ENCODE results near the gene PAK1IP1. TPM values are rescaled to one million over a fixed set of nuclear protein-coding genes. Genes with fewer than 3 reads are reported as not detected.
"Not testable (repeated sequence)": the region's sequence is repeated elsewhere in the genome, so short reads cannot be mapped to it uniquely, and the experiment has no call there.

The PAK1IP1 gene
- total and polyA plus RNA-seq, 2 donors (not counting 3 experiments of a cell fraction or from before 2014, with no cell fraction given), result 10.6 to 20.6 TPM

DNA sequence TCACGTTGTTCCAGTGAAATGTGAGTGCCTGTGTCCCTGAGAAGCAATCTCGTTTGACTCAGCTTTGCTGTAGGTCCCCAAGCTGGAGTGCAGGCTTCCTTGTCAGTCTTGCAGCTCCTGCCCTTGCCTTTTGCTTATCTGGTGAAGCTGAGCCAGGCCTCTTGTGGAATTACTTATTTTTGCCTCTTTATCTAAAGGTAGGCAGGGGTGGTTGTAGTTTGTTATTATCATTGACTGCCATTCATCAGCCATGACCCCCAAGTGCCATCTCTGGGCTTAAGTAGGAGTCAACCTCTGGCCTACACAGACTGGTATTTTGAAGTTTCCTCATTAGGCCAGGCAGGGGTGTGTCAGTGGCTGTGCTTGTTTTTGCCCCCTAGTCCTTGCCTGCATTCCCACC is 55.0 kb downstream of the PAK1IP1 start:
- FAIRE-seq (no peak), DNase-seq (ENCODE audit: low read depth, low spot score) (no peak)
- dilution Hi-C loops (cut with MboI; ENCODE audit: extremely low pct_ligation_motif_present, low sequenced_read_pairs) (no loop called here), intact Hi-C loops (cut with micrococcal nuclease) (no loop called here)
- no peak for TF ChIP-seq JUN (IDR thresholded peaks at IDR 0.05; ENCODE audit: borderline replicate concordance, insufficient read depth, insufficient read length, low read depth)
- Histone ChIP-seq H3K4me2 (ENCODE audit: insufficient read depth, low read length) (no peak overlapping the region), H3K9me1 (replicated peaks; ENCODE audit: control insufficient read depth, extremely low read depth, insufficient read depth, low read length) (no peaks in the 10 kb centered on the region), H4K20me1 (replicated peaks; ENCODE audit: control insufficient read depth, extremely low read depth, insufficient read depth, low read length) (no peaks in the 10 kb centered on the region), H3K27ac (ENCODE audit: insufficient read depth, low read depth, low read length) (no peak overlapping the region), H3K36me3 (ENCODE audit: control insufficient read depth in 2 of 2, extremely low read depth in 1 of 2, insufficient read depth in 2 of 2, low read length in 2 of 2) (no peaks in the 10 kb centered on the region), H2AFZ (ENCODE audit: low read depth, low read length) (no peak overlapping the region), H3K9ac (replicated peaks; ENCODE audit: extremely low read depth, insufficient read depth, low read length) (no peak overlapping the region), H3K9me3 (replicated peaks; ENCODE audit: control insufficient read depth, insufficient read depth, low read length) (no peaks in the 10 kb centered on the region), H3K79me2 (ENCODE audit: control insufficient read depth, insufficient read depth, low read length) (peaks cover 28% of the 10 kb centered on the region), H3K4me3 (replicated peaks in 1 of 3; ENCODE audit: insufficient read depth in 1 of 3, low read depth in 1 of 3, low read length in 3 of 3) (no peak overlapping the region), H3K27me3 (ENCODE audit: control insufficient read depth in 2 of 2, insufficient read depth in 2 of 2, low read length in 2 of 2) (no peaks in the 10 kb centered on the region), H3K4me1 (ENCODE audit: control insufficient read depth, extremely low read depth, insufficient read depth, low read length) (peaks cover 16% of the 10 kb centered on the region)
- ChIA-PET POLR2A (no interaction called here), CTCF (interaction anchor here (1.3 to 1.9 kb wide), 2 partner anchors 10 to 52 kb away, joined by 3 to 7 read pairs; no protein-coding TSS in a partner anchor)
- BruUV-seq (replicated peaks), result no TSS peak

DNA sequence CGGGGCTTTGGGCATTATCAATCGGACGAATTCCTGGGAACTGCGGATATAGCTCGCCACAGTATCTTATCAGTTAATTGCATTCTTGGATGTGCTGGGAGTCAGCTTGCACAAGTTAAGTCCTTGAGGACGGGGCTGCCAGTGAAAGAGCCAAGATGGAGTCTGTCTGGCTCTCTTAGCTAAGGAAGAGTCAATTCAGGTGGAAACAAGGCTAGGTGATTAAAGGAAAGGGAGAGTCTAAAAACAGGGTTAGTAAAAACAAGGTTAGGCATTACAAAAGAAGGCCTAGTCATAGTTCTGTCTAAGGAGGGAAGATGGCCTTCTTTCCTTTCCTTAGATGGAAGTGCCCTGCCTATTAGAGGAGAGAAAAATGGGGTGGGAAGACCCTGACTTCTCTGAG is 55.8 kb downstream of the PAK1IP1 start:
- dilution Hi-C loops (cut with MboI; ENCODE audit: extremely low pct_ligation_motif_present, low sequenced_read_pairs); BruUV-seq (replicated peaks); POLR2A ChIA-PET; H3K4me3 ChIP-seq (replicated peaks in 1 of 3; ENCODE audit: insufficient read depth in 1 of 3, low read depth in 1 of 3, low read length in 3 of 3); H3K27ac ChIP-seq (ENCODE audit: insufficient read depth, low read depth, low read length); H4K20me1 ChIP-seq (replicated peaks; ENCODE audit: control insufficient read depth, extremely low read depth, insufficient read depth, low read length); FAIRE-seq; H3K9ac ChIP-seq (replicated peaks; ENCODE audit: extremely low read depth, insufficient read depth, low read length); CTCF ChIA-PET; H3K9me3 ChIP-seq (replicated peaks; ENCODE audit: control insufficient read depth, insufficient read depth, low read length); intact Hi-C loops (cut with micrococcal nuclease); H3K9me1 ChIP-seq (replicated peaks; ENCODE audit: control insufficient read depth, extremely low read depth, insufficient read depth, low read length); H3K4me2 ChIP-seq (ENCODE audit: insufficient read depth, low read length); H3K27me3 ChIP-seq (ENCODE audit: control insufficient read depth in 2 of 2, insufficient read depth in 2 of 2, low read length in 2 of 2); DNase-seq (ENCODE audit: low read depth, low spot score); H2AFZ ChIP-seq (ENCODE audit: low read depth, low read length); H3K36me3 ChIP-seq (ENCODE audit: control insufficient read depth in 2 of 2, extremely low read depth in 1 of 2, insufficient read depth in 2 of 2, low read length in 2 of 2): not testable (repeated sequence)
- peaks cover 16% of the 10 kb centered on the region for H3K4me1 ChIP-seq (ENCODE audit: control insufficient read depth, extremely low read depth, insufficient read depth, low read length)
- peaks cover 29% of the 10 kb centered on the region for H3K79me2 ChIP-seq (ENCODE audit: control insufficient read depth, insufficient read depth, low read length)

DNA sequence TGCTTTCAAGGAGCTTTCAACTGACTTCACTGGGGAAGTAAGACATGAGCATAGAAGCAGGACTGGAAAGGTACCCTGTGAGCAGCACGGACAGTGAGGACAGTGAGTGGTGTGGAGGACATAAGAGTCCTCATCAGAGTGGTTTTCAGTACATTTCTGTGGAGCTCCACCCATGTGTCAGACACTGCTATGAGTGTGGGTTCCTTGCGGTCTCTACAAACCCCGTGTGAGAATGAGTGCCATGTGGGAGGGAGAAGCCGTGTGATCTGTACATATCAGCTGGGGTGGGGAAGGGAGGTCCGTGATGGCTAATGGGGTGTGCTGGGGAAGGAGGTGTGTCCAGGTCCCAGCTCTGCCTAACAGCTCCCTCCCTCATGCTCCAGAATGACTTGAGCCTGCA is 57.0 kb downstream of the PAK1IP1 start:
- H3K9ac ChIP-seq (replicated peaks; ENCODE audit: extremely low read depth, insufficient read depth, low read length); POLR2A ChIA-PET; DNase-seq (ENCODE audit: low read depth, low spot score); H3K4me3 ChIP-seq (replicated peaks in 1 of 3; ENCODE audit: insufficient read depth in 1 of 3, low read depth in 1 of 3, low read length in 3 of 3); dilution Hi-C loops (cut with MboI; ENCODE audit: extremely low pct_ligation_motif_present, low sequenced_read_pairs); H3K9me1 ChIP-seq (replicated peaks; ENCODE audit: control insufficient read depth, extremely low read depth, insufficient read depth, low read length); CTCF ChIA-PET; H3K9me3 ChIP-seq (replicated peaks; ENCODE audit: control insufficient read depth, insufficient read depth, low read length); H3K4me2 ChIP-seq (ENCODE audit: insufficient read depth, low read length); H2AFZ ChIP-seq (ENCODE audit: low read depth, low read length); H3K27ac ChIP-seq (ENCODE audit: insufficient read depth, low read depth, low read length); H3K36me3 ChIP-seq (ENCODE audit: control insufficient read depth in 2 of 2, extremely low read depth in 1 of 2, insufficient read depth in 2 of 2, low read length in 2 of 2); H3K27me3 ChIP-seq (ENCODE audit: control insufficient read depth in 2 of 2, insufficient read depth in 2 of 2, low read length in 2 of 2); BruUV-seq (replicated peaks); H4K20me1 ChIP-seq (replicated peaks; ENCODE audit: control insufficient read depth, extremely low read depth, insufficient read depth, low read length); FAIRE-seq; intact Hi-C loops (cut with micrococcal nuclease): not testable (repeated sequence)
- peaks cover 29% of the 10 kb centered on the region for H3K79me2 ChIP-seq (ENCODE audit: control insufficient read depth, insufficient read depth, low read length)
- H3K4me1 ChIP-seq (ENCODE audit: control insufficient read depth, extremely low read depth, insufficient read depth, low read length), result peaks cover 14% of the 10 kb centered on the region

Data from endothelial cell of umbilical vein (primary cell).